HEK293 (cell line): ENCODE measurements around the gene NPC1.

Experiments
- CTCF ChIP-seq: fragments of 450-650 bp; formaldehyde crosslinking; IDR thresholded peaks from 2 replicates; pipeline ENCODE4 v1.5.1; 2016; ENCODE audit warnings: missing biosample characterization, missing genetic modification characterization
- KLF1 ChIP-seq: fragments of 450-650 bp; formaldehyde crosslinking; IDR thresholded peaks from 2 replicates; pipeline ENCODE4 v1.5.1; 2016; ENCODE audit warnings: missing biosample characterization, missing genetic modification characterization
- PBX3 ChIP-seq: sonication (generic); formaldehyde crosslinking; IDR thresholded peaks from 2 replicates; pipeline ENCODE4 v1.8.1; 2022; ENCODE audit warnings: mild to moderate bottlenecking, moderate library complexity, missing genetic modification reagents
- ZFHX2 ChIP-seq: fragments of 450-650 bp; formaldehyde crosslinking; conservative IDR thresholded peaks from 2 replicates; pipeline ENCODE4 v1.5.1; 2016; ENCODE audit warnings: missing biosample characterization, missing genetic modification characterization
- ZNF140 ChIP-seq: fragments of 450-650 bp; formaldehyde crosslinking; IDR thresholded peaks from 2 replicates; pipeline ENCODE4 v1.5.1; 2016; ENCODE audit warnings: missing biosample characterization, missing genetic modification characterization
- ZNF211 ChIP-seq: fragments of 450-650 bp; formaldehyde crosslinking; IDR thresholded peaks from 2 replicates; pipeline ENCODE4 v1.5.1; 2016; ENCODE audit warnings: low read depth, missing biosample characterization, missing genetic modification characterization
- ZNF670 ChIP-seq: fragments of 450-650 bp; formaldehyde crosslinking; IDR thresholded peaks from 2 replicates; pipeline ENCODE4 v1.5.1; 2016; ENCODE audit warnings: missing biosample characterization, missing genetic modification characterization, low read depth
- ZNF701 ChIP-seq: fragments of 450-650 bp; formaldehyde crosslinking; IDR thresholded peaks from 2 replicates; pipeline ENCODE4 v1.5.1; 2016; ENCODE audit warnings: missing biosample characterization, missing genetic modification characterization
- ZNF704 ChIP-seq: fragments of 450-650 bp; formaldehyde crosslinking; IDR thresholded peaks from 2 replicates; pipeline ENCODE4 v1.5.1; 2016; ENCODE audit warnings: missing biosample characterization, missing genetic modification characterization
- ZNF76 ChIP-seq: fragments of 450-650 bp; formaldehyde crosslinking; IDR thresholded peaks from 2 replicates; pipeline ENCODE4; 2016; ENCODE audit warnings: low read depth, missing biosample characterization, missing genetic modification characterization, borderline replicate concordance
- ZSCAN30 ChIP-seq: fragments of 450-650 bp; IDR thresholded peaks from 2 replicates; pipeline ENCODE4 v1.5.1; 2018; ENCODE audit warnings: missing biosample characterization, mild to moderate bottlenecking, missing genetic modification characterization, moderate library complexity

- TF ChIP-seq CTCF (tag by site-specific recombination) (no peak), ZSCAN30 (tag by site-specific recombination) (no peak), ZNF76 (tag by site-specific recombination) (no peak), KLF1 (tag by site-specific recombination) (no peak), ZNF140 (tag by site-specific recombination) (no peak), ZFHX2 (tag by site-specific recombination) (no peak), ZNF701 (tag by site-specific recombination) (no peak), PBX3 (CRISPR knock-in tag) (no peak), ZNF670 (tag by site-specific recombination) (no peak), ZNF211 (tag by site-specific recombination) (no peak), ZNF704 (no peak)
Measured at GRCh38 chr18:23541349-23542093, 44.8 kb downstream of the NPC1 start.
